Measurements from ENCODE around the gene CD81. TPM values are rescaled to one million over a fixed set of nuclear protein-coding genes. Genes with fewer than 3 reads are reported as not detected.

Gene CD81
- total and polyA plus RNA-seq, 2 experiments from 2014 or later, result 88.6 to 290 TPM

GRCh38 chr11:2357246-2357645 lies 19.9 kb upstream of the CD81 start:
- DNase-seq (ENCODE audit: low spot score) (no peak), ATAC-seq (no peak)
- Histone ChIP-seq H3F3A (replicated peaks; ENCODE audit: low read depth) (no peaks in the 10 kb centered on the region), H2AFZ (no peak overlapping the region), H3K36me3 (ENCODE audit: insufficient read depth) (no peaks in the 10 kb centered on the region), H3K27ac (ENCODE audit: low read depth) (no peak overlapping the region), H4K20me1 (replicated peaks; ENCODE audit: insufficient read depth) (no peaks in the 10 kb centered on the region), H3K27me3 (ENCODE audit: insufficient read depth) (no peaks in the 10 kb centered on the region), H3K79me2 (replicated peaks; ENCODE audit: insufficient read depth) (no peaks in the 10 kb centered on the region), H3K4me2 (no peak overlapping the region), H3K9me2 (ENCODE audit: insufficient read depth) (no peaks in the 10 kb centered on the region), H3K4me3 (no peak overlapping the region), H3K4me1 (ENCODE audit: insufficient read depth) (no peaks in the 10 kb centered on the region)
- Mint-ChIP-seq H3K4me3 (no peak overlapping the region), H3K9me3 (peaks cover 18% of the 10 kb centered on the region), H3K4me1 (no peaks in the 10 kb centered on the region; the same call in 2 of the 3 replicates), H3K36me3 (ENCODE audit: low read depth) (peaks cover 3% of the 10 kb centered on the region; the same call in 1 of the 3 replicates), H3K27ac (no peak overlapping the region), H3K27me3 (ENCODE audit: insufficient read depth, low read depth, poor library complexity) (peaks cover 20% of the 10 kb centered on the region)
- no peak for TF ChIP-seq POLR2AphosphoS5 (IDR thresholded peaks at IDR 0.05; ENCODE audit: low read depth)
- TF ChIP-seq ZNF114 (CRISPR knock-in tag; IDR thresholded peaks at IDR 0.05), result no peak
- TF ChIP-seq CTCF (conservative IDR thresholded peaks at IDR 0.05; ENCODE audit: low read depth in 2 of 2), result no peak
- TF ChIP-seq CREB1 (CRISPR knock-in tag; IDR thresholded peaks at IDR 0.05; ENCODE audit: low read depth), result no peak
- no peak for TF ChIP-seq STAT1 (IDR thresholded peaks at IDR 0.05; ENCODE audit: unreplicated experiment)
- TF ChIP-seq ZNF462 (CRISPR knock-in tag; IDR thresholded peaks at IDR 0.05), result no peak
- no peak for TF ChIP-seq NANOG (IDR thresholded peaks at IDR 0.05; ENCODE audit: borderline replicate concordance)
- TF ChIP-seq JUNB (IDR thresholded peaks at IDR 0.05; ENCODE audit: unreplicated experiment), result no peak
- TF ChIP-seq EZH2phosphoT487 (IDR thresholded peaks at IDR 0.05; ENCODE audit: unreplicated experiment), result no peak
- TF ChIP-seq ZNF331 (CRISPR knock-in tag; IDR thresholded peaks at IDR 0.05; ENCODE audit: low read depth), result no peak
- TF ChIP-seq EZH2 (IDR thresholded peaks at IDR 0.05; ENCODE audit: low read depth, unreplicated experiment), result no peak
- no peak for TF ChIP-seq REST (IDR thresholded peaks at IDR 0.05; ENCODE audit: unreplicated experiment)
- TF ChIP-seq ETS1 (IDR thresholded peaks at IDR 0.05), result no peak
